Tibial nerve (tissue), 4 donors: Measurements from ENCODE around the gene GRB10.

Source experiments
- EP300 ChIP-seq, 2 donors: sonication (generic); formaldehyde crosslinking; IDR thresholded peaks; one replicate each; pipeline ENCODE4 v1.6.1; 2017; ENCODE audit warnings: antibody characterized with exemption in 2 of 2, mild to moderate bottlenecking in 1 of 2
- POLR2A ChIP-seq, 2 donors: fragments of 450-650 bp; IDR thresholded peaks; one replicate each; pipeline ENCODE4 v1.6.1; 2017; ENCODE audit warnings: antibody characterized with exemption in 2 of 2, mild to moderate bottlenecking in 2 of 2, moderate library complexity in 2 of 2
- TF ChIP-seq, protein P1 (sequence below), 5 experiments: fragments of 200-600 bp in 3 of 5; fragments of 450-650 bp in 2 of 5; sonication (generic) in 3 of 5; IDR thresholded peaks; one replicate each; pipeline ENCODE4 v1.5.1; 2016 to 2019; ENCODE audit warnings: antibody characterized with exemption in 5 of 5, mild to moderate bottlenecking in 3 of 5, moderate library complexity in 2 of 5

DNA sequence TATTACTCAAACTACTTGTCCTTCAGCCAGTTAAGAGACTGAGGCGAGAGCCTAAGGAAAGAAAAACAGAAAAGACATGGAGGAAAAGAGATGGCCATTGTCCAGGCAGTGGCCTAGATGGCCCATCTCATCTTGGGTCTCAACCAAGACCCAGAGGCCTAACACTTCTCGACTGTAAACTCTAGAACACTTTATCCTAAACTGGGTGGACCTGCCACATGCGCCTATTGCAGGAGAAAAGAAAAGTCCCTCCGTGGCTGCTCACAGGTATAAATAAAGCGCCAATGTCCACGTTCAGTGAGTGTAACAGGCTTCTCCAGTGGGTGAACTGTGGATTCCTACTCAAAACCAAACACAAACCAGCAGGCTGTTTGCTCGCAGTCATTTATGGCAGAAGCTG, 124.8 kb downstream of the GRB10 start:
- TF ChIP-seq, protein P1, sequence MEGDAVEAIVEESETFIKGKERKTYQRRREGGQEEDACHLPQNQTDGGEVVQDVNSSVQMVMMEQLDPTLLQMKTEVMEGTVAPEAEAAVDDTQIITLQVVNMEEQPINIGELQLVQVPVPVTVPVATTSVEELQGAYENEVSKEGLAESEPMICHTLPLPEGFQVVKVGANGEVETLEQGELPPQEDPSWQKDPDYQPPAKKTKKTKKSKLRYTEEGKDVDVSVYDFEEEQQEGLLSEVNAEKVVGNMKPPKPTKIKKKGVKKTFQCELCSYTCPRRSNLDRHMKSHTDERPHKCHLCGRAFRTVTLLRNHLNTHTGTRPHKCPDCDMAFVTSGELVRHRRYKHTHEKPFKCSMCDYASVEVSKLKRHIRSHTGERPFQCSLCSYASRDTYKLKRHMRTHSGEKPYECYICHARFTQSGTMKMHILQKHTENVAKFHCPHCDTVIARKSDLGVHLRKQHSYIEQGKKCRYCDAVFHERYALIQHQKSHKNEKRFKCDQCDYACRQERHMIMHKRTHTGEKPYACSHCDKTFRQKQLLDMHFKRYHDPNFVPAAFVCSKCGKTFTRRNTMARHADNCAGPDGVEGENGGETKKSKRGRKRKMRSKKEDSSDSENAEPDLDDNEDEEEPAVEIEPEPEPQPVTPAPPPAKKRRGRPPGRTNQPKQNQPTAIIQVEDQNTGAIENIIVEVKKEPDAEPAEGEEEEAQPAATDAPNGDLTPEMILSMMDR (IDR thresholded peaks at IDR 0.05), result no peak
- TF ChIP-seq EP300 (IDR thresholded peaks at IDR 0.05) (no peak), POLR2A (IDR thresholded peaks at IDR 0.05) (no peak)
